Measurements from ENCODE around the gene ATP10A. TPM values are rescaled to one million over a fixed set of nuclear protein-coding genes. Genes with fewer than 3 reads are reported as not detected.

The ATP10A gene
- polyA plus RNA-seq, 1 donor (not counting 4 experiments of a cell fraction or from before 2014, with no cell fraction given): not detected

- H3K9me1 ChIP-seq (ENCODE audit: control insufficient read depth, extremely low read depth, insufficient read depth, low read length): no peaks in the 10 kb centered on the region
- no peak for DNase-seq (ENCODE audit: low read depth, low spot score)
- H3K4me1 ChIP-seq (ENCODE audit: control insufficient read depth, extremely low read depth, insufficient read depth, low read length): no peaks in the 10 kb centered on the region
- TF ChIP-seq EZH2 (IDR thresholded peaks at IDR 0.05; ENCODE audit: low read length) (no peak), CTCF (optimal IDR thresholded peaks at IDR 0.05 in 1 of 3, IDR thresholded peaks at IDR 0.05 in 1 of 3, conservative IDR thresholded peaks at IDR 0.05 in 1 of 3; ENCODE audit: extremely low read depth in 1 of 3, insufficient read depth in 2 of 3, low read length in 3 of 3) (no peak)
- H3K9ac ChIP-seq (ENCODE audit: control insufficient read depth, extremely low read depth, insufficient read depth, low read length): no peak overlapping the region
- H3K4me3 ChIP-seq (ENCODE audit: control insufficient read depth in 2 of 3, extremely low read depth in 1 of 3, insufficient read depth in 2 of 3, low read depth in 1 of 3, low read length in 3 of 3): no peak overlapping the region
- FAIRE-seq: no peak
- peaks cover 26% of the 10 kb centered on the region for H3K9me3 ChIP-seq (ENCODE audit: control insufficient read depth, low read depth, low read length)
- H3K4me2 ChIP-seq (ENCODE audit: control insufficient read depth, extremely low read depth, insufficient read depth, low read depth, low read length): no peak overlapping the region
- H3K27me3 ChIP-seq (ENCODE audit: control insufficient read depth, extremely low read depth, insufficient read depth, low read length): no peaks in the 10 kb centered on the region
- H4K20me1 ChIP-seq (ENCODE audit: control insufficient read depth, extremely low read depth, insufficient read depth, low read length): no peaks in the 10 kb centered on the region
- no peak overlapping the region for H3K27ac ChIP-seq (ENCODE audit: control insufficient read depth, insufficient read depth, low read length)
- H3K36me3 ChIP-seq (ENCODE audit: control insufficient read depth in 2 of 2, extremely low read depth in 1 of 2, insufficient read depth in 2 of 2, low read length in 2 of 2): no peaks in the 10 kb centered on the region
- H2AFZ ChIP-seq (ENCODE audit: control insufficient read depth, low read length): no peak overlapping the region
- H3K79me2 ChIP-seq (ENCODE audit: control insufficient read depth, insufficient read depth, low read length): no peaks in the 10 kb centered on the region
- dilution Hi-C loops (cut with MboI; ENCODE audit: extremely low pct_ligation_motif_present, low sequenced_read_pairs): no loop called here
Measured at GRCh38 chr15:25805031-25805430, 58.1 kb downstream of the ATP10A start.

GRCh38 chr15:25804451-25804850, 58.7 kb downstream of the ATP10A start:
- no peak overlapping the region for H3K9ac ChIP-seq (ENCODE audit: control insufficient read depth, extremely low read depth, insufficient read depth, low read length)
- no peak overlapping the region for H3K4me2 ChIP-seq (ENCODE audit: control insufficient read depth, extremely low read depth, insufficient read depth, low read depth, low read length)
- DNase-seq (ENCODE audit: low read depth, low spot score) (no peak), FAIRE-seq (no peak)
- no peaks in the 10 kb centered on the region for H3K4me1 ChIP-seq (ENCODE audit: control insufficient read depth, extremely low read depth, insufficient read depth, low read length)
- peaks cover 23% of the 10 kb centered on the region for H3K9me3 ChIP-seq (ENCODE audit: control insufficient read depth, low read depth, low read length)
- no peaks in the 10 kb centered on the region for H3K27me3 ChIP-seq (ENCODE audit: control insufficient read depth, extremely low read depth, insufficient read depth, low read length)
- no peaks in the 10 kb centered on the region for H4K20me1 ChIP-seq (ENCODE audit: control insufficient read depth, extremely low read depth, insufficient read depth, low read length)
- H3K9me1 ChIP-seq (ENCODE audit: control insufficient read depth, extremely low read depth, insufficient read depth, low read length): no peaks in the 10 kb centered on the region
- TF ChIP-seq EZH2 (IDR thresholded peaks at IDR 0.05; ENCODE audit: low read length): no peak
- no peak for TF ChIP-seq CTCF (optimal IDR thresholded peaks at IDR 0.05 in 1 of 3, IDR thresholded peaks at IDR 0.05 in 1 of 3, conservative IDR thresholded peaks at IDR 0.05 in 1 of 3; ENCODE audit: extremely low read depth in 1 of 3, insufficient read depth in 2 of 3, low read length in 3 of 3)
- dilution Hi-C loops (cut with MboI; ENCODE audit: extremely low pct_ligation_motif_present, low sequenced_read_pairs): no loop called here
- H3K27ac ChIP-seq (ENCODE audit: control insufficient read depth, insufficient read depth, low read length): no peak overlapping the region
- no peaks in the 10 kb centered on the region for H3K36me3 ChIP-seq (ENCODE audit: control insufficient read depth in 2 of 2, extremely low read depth in 1 of 2, insufficient read depth in 2 of 2, low read length in 2 of 2)
- no peak overlapping the region for H3K4me3 ChIP-seq (ENCODE audit: control insufficient read depth in 2 of 3, extremely low read depth in 1 of 3, insufficient read depth in 2 of 3, low read depth in 1 of 3, low read length in 3 of 3)
- H2AFZ ChIP-seq (ENCODE audit: control insufficient read depth, low read length): no peak overlapping the region
- H3K79me2 ChIP-seq (ENCODE audit: control insufficient read depth, insufficient read depth, low read length): no peaks in the 10 kb centered on the region
